Activated T-helper 2 cell treated with anti-CD3 and anti-CD28 coated beads, Interferon-gamma antibody, Interleukin-2, Interleukin-4, amounts not matched to agents 10 μg/mL and 5 μg/mL and 100 μg/mL, durations not matched to agents 14 hours and 24 hours and 36 hours (primary cell): Measurements from ENCODE around the gene STAT4. TPM values are rescaled to one million over a fixed set of nuclear protein-coding genes. Genes with fewer than 3 reads are reported as not detected.

Source experiments
- DNase-seq: peaks from one replicate; pipeline ENCODE4 v3.0.0; 2021; ENCODE audit warnings: low spot score
- H3K27ac Mint-ChIP-seq: one replicate; pipeline ENCODE4 v1.8.0; 2021; ENCODE audit warnings: mixed read lengths
- H3K27me3 Mint-ChIP-seq: one replicate; pipeline ENCODE4 v1.8.0; 2021; ENCODE audit warnings: low read depth, mixed read lengths
- H3K36me3 Mint-ChIP-seq: one replicate; pipeline ENCODE4 v1.8.0; 2021; ENCODE audit warnings: low read depth, mixed read lengths
- H3K4me1 Mint-ChIP-seq: one replicate; pipeline ENCODE4 v1.8.0; 2021; ENCODE audit warnings: low read depth, mixed read lengths
- H3K4me3 Mint-ChIP-seq: one replicate; pipeline ENCODE4 v1.8.0; 2021; ENCODE audit warnings: low read depth, mild to moderate bottlenecking, moderate library complexity, mixed read lengths
- H3K9me3 Mint-ChIP-seq: one replicate; pipeline ENCODE4 v1.8.0; 2021; ENCODE audit warnings: mixed read lengths
- intact Hi-C: fragments of 100-400 bp; cut with micrococcal nuclease; formaldehyde crosslinking; loops from one replicate; pipeline ENCODE4 v1.15.1; 2023
- total RNA-seq: library from RNA; stranded (reverse); gene quantifications from 2 replicates; pipeline ENCODE4 v1.2.3, GENCODE V29; 2022

STAT4 gene
- total RNA-seq, 1 donor from 2014 or later: 96.9 TPM

DNA sequence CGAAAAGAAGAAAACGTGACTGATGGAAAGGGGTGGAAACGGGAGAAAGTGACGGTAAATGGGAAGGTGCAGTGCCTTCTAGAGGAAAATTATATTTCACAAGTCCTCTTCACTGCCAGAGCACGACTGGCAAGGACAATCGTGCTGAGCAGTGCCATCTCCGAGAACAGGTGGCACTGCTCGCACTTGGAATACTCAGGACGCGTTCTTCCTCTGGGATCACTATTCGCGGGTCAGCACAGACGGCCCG lies 137.2 kb downstream of the STAT4 start:
- H3K36me3 Mint-ChIP-seq: peaks cover 35% of the 10 kb centered on the region
- no peak for DNase-seq
- H3K4me1 Mint-ChIP-seq: peaks cover 38% of the 10 kb centered on the region
- H3K4me3 Mint-ChIP-seq: no peak overlapping the region
- peaks cover 4% of the 10 kb centered on the region for H3K9me3 Mint-ChIP-seq
- intact Hi-C loops: loop anchor here (5.0 kb wide), 1 partner anchor 1226 kb away; no protein-coding TSS in a partner anchor
- H3K27me3 Mint-ChIP-seq: no peaks in the 10 kb centered on the region
- no peak overlapping the region for H3K27ac Mint-ChIP-seq

- H3K4me3 Mint-ChIP-seq: no peak overlapping the region
- no peaks in the 10 kb centered on the region for H3K27me3 Mint-ChIP-seq
- peaks cover 4% of the 10 kb centered on the region for H3K9me3 Mint-ChIP-seq
- H3K36me3 Mint-ChIP-seq: peaks cover 40% of the 10 kb centered on the region
- DNase-seq: no peak
- H3K4me1 Mint-ChIP-seq: peaks cover 38% of the 10 kb centered on the region
- H3K27ac Mint-ChIP-seq: no peak overlapping the region
- intact Hi-C loops: loop anchor here (5.0 kb wide), 1 partner anchor 1226 kb away; no protein-coding TSS in a partner anchor
Observed at GRCh38 chr2:191012845-191013681, 137.7 kb downstream of the STAT4 start.

DNA sequence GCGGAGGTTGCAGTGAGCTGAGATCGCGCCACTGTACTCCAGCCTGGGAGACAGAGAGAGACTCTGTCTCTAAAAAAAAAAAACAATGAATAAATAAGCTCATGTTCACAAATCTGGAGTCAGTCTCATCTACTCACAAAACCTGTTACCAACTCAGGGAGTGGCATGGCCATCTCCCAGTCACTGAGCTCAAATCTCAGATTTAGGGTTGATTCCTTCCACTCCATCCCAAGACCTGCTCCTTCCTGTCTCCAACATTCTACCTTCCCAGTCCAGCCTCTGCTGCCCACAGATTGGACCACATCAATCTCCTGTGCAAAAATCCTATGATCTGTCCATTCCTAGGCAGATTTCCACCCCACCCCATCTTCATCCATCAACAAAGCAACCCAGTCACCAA lies 138.4 kb downstream of the STAT4 start:
- Mint-ChIP-seq H3K4me3 (no peak overlapping the region), H3K4me1 (peaks cover 39% of the 10 kb centered on the region), H3K9me3 (peaks cover 4% of the 10 kb centered on the region), H3K27me3 (no peaks in the 10 kb centered on the region), H3K27ac (no peak overlapping the region), H3K36me3 (peaks cover 47% of the 10 kb centered on the region)
- DNase-seq: no peak
- intact Hi-C loops: loop anchor here (5.0 kb wide), 1 partner anchor 1225 kb away; no protein-coding TSS in a partner anchor

- no peak for DNase-seq
- peaks cover 54% of the 10 kb centered on the region for H3K36me3 Mint-ChIP-seq
- H3K4me1 Mint-ChIP-seq: peaks cover 43% of the 10 kb centered on the region
- H3K27ac Mint-ChIP-seq: peak overlapping the region; percentile 50
- no peak overlapping the region for H3K4me3 Mint-ChIP-seq
- H3K27me3 Mint-ChIP-seq: no peaks in the 10 kb centered on the region
- intact Hi-C loops: loop anchor here (5.0 kb wide), 1 partner anchor 1224 kb away; no protein-coding TSS in a partner anchor
- peaks cover 4% of the 10 kb centered on the region for H3K9me3 Mint-ChIP-seq
Observed at GRCh38 chr2:191010887-191011885, 139.6 kb downstream of the STAT4 start.

DNA sequence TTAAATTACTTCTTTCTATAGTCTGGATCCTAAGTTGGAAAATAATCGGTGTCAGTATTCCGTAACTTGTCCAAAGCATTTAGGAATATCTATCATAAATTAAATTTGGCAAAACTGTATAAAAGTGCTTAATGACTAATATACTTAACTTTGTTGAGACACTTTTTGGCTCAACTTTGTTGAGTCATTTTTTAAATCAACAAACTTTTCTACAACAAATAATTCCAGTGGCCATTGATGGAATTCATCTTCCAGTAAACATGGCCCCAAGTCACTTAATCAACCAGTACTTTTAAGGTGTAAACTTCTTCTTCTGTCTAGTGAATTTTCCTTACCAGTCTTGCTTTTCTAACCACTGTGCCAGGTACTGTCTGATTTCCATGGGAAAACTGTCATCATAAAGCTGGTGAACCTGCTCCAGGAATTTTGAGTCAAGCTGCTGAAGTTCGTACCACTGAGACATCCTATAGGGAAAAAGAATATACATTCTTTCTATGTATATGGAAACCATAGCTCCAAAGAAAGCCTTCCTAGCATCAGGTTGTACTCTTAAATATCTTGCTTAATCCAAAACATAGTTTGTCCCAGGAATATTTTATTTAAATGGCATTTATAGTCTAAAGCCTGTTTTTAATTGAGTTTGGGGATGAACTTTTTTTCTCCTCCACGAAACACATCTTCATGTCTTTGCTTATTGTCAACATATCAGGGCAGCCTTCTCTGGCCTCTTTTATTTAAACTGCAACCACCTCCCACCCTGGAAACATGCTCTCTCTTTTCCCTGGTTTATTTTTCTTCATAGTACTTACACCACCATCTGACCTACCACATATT lies 141.0 kb downstream of the STAT4 start:
- Mint-ChIP-seq H3K36me3 (peaks cover 68% of the 10 kb centered on the region), H3K9me3 (peaks cover 5% of the 10 kb centered on the region), H3K4me3 (peak overlapping the region; percentile 61), H3K27ac (peak overlapping the region; percentile 43), H3K27me3 (no peaks in the 10 kb centered on the region), H3K4me1 (peaks cover 50% of the 10 kb centered on the region)
- DNase-seq: no peak
- intact Hi-C loops: loop anchor here (5.0 kb wide), 1 partner anchor 1222 kb away; no protein-coding TSS in a partner anchor

GRCh38 chr2:191008286-191008685 lies 142.5 kb downstream of the STAT4 start:
- intact Hi-C loops: no loop called here
- Mint-ChIP-seq H3K4me1 (peaks cover 62% of the 10 kb centered on the region), H3K27ac (peak overlapping the region; percentile 29), H3K27me3 (no peaks in the 10 kb centered on the region), H3K36me3 (peaks cover 83% of the 10 kb centered on the region), H3K9me3 (peaks cover 19% of the 10 kb centered on the region), H3K4me3 (peak overlapping the region; percentile 28)
- no peak for DNase-seq

DNA sequence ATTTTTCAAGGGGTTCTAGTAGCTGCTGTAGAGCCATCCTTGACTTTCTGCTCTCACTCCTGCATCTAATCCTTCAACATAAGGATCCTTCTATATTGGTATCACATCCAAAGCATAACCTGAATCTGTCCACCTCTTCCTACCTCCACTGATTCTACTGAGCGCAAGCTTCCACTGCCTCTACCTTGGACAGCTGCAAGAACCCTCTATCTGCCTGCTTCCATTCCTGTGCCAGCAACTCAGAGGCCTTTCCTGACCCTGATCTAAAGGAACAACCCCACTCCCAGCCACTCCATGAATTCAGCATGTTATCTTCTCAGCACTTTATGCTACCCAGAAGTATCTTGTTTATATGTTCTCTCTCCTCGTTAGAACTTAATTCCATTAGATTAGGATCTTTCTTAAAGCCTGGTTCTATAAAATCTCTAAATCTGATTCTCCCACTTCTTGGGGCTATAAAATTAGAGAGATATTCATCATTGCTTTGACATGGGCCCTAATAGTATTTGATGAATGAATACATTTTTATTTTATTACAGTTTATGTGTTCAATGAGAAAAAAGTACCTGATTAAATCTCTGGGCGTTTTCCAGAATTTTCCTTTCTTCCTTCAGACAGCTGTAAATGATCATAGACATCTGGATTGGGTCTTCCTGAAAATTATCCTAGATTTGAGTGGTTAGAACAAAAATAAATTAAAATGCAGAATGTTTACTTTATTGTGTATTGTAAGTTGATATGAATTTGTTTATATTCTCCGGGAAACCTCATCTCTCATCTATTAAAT lies 143.6 kb downstream of the STAT4 start:
- peaks cover 94% of the 10 kb centered on the region for H3K36me3 Mint-ChIP-seq
- intact Hi-C loops: no loop called here
- H3K27ac Mint-ChIP-seq: peak overlapping the region; percentile 16
- peaks cover 21% of the 10 kb centered on the region for H3K9me3 Mint-ChIP-seq
- peaks cover 68% of the 10 kb centered on the region for H3K4me1 Mint-ChIP-seq
- no peak for DNase-seq
- H3K27me3 Mint-ChIP-seq: no peaks in the 10 kb centered on the region
- H3K4me3 Mint-ChIP-seq: no peak overlapping the region

DNA sequence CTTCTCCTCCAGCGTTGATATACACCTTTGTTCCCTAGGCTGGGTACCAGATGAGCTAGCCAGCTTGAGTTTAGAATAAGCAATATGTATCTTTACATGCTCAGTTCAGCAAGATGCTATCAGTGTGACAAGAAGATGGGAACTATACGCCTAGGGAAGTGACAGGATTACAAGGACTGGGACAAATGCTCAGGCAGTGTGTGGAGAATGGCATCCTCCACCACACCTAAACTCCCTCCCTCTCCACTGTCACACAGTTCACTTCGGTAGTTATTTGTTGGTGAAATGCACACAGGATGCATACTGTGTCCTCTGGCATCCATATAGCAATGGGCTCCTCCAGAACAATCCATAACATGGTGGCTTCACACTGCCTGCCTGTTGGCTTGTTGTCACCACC lies 144.5 kb downstream of the STAT4 start:
- H3K4me1 Mint-ChIP-seq: peaks cover 72% of the 10 kb centered on the region
- intact Hi-C loops: no loop called here
- no peaks in the 10 kb centered on the region for H3K27me3 Mint-ChIP-seq
- H3K27ac Mint-ChIP-seq: no peak overlapping the region
- DNase-seq: no peak
- peaks cover 96% of the 10 kb centered on the region for H3K36me3 Mint-ChIP-seq
- H3K4me3 Mint-ChIP-seq: no peak overlapping the region
- peaks cover 21% of the 10 kb centered on the region for H3K9me3 Mint-ChIP-seq

DNA sequence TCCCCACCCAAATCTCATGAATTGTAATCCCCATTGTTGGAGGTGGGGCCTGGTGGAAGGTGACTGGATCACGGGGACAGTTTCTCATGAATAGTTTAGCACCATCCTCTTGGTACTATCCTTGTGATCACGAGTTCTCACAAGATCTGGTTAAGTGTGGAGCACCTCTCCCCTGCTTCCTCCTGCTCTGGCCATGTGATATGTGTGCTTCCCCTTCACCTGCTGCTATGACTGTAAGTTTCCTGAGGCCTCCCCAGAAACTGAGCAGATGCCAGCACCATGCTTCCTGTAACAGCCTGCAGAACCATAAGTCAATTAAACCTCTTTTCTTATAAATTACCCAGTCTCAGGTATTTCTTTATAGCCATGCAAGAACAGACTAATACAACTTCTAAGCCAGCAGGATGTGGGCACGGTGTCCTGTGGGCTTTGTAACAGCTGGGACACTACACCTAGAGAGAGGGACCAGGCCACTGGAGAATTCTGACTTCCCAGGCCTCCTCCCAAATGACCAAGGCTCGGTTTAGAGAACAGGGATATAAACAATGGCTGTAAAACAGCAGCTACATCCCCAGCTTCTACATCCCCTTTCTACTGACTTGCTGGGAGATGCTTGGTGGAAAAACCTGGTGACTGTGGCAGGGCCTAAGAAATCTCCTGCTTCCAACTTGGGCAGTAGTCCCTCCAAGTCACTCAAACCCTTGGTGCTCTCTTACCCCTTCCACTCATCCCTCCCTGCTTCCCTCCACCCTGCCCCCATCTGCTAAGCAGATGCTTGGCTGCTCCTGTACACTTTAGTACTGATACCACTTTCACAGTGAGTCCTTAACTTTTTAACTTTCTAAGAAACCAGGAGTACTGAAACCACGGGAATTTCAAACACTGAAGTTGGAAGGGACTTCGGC lies 147.1 kb downstream of the STAT4 start:
- Mint-ChIP-seq H3K9me3 (peaks cover 21% of the 10 kb centered on the region), H3K4me1 (peaks cover 74% of the 10 kb centered on the region), H3K36me3 (peaks cover 100% of the 10 kb centered on the region), H3K4me3 (no peak overlapping the region), H3K27ac (peak overlapping the region; percentile 82), H3K27me3 (no peaks in the 10 kb centered on the region)
- intact Hi-C loops: no loop called here
- no peak for DNase-seq

DNA sequence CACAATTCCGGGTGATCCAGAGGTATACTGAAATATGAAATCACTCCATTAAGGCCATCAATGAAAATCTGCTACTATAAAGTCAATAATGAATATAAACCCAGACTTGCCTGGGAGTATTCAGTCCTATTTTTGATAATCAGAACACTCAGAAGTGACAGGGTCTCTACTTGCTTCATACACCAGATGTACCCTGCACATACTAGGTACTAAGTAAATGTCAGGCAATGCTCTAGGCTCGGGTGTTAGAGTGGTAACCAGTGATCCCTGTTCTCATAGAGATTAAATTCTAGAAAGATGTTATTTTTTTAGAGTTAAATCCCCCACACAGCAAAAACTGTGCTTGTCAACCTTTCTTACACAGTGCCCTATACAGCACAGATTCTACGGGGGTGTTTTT lies 149.2 kb downstream of the STAT4 start:
- Mint-ChIP-seq H3K4me3 (no peak overlapping the region), H3K27ac (peak overlapping the region; percentile 47), H3K27me3 (no peaks in the 10 kb centered on the region), H3K9me3 (peaks cover 21% of the 10 kb centered on the region), H3K36me3 (peaks cover 97% of the 10 kb centered on the region), H3K4me1 (peaks cover 68% of the 10 kb centered on the region)
- no peak for DNase-seq
- intact Hi-C loops: no loop called here

DNA sequence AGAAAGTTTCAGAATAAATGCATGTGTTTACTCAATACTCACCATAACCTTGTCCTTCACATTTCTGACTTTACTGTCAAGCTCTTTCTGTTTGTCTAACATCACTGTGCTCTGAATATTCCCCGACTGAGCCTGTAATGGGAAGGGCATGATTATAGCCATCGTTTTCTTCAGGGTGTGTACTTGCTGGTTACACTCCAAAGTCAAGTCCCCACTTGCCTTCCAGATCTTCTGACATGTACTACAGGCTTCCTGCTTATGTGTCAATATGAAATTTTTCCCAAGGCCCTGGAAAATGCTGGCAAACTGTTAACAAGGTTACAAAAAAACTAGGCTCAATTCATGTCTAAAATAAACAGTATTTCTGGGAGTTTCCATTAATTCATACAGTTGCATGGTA lies 149.8 kb downstream of the STAT4 start:
- peaks cover 97% of the 10 kb centered on the region for H3K36me3 Mint-ChIP-seq
- H3K4me1 Mint-ChIP-seq: peaks cover 69% of the 10 kb centered on the region
- intact Hi-C loops: no loop called here
- H3K9me3 Mint-ChIP-seq: peaks cover 21% of the 10 kb centered on the region
- peak overlapping the region; percentile 47 for H3K27ac Mint-ChIP-seq
- DNase-seq: no peak
- H3K4me3 Mint-ChIP-seq: no peak overlapping the region
- no peaks in the 10 kb centered on the region for H3K27me3 Mint-ChIP-seq
